ENCODE measurements around the gene TDG.
"Not testable (repeated sequence)": the region's sequence is repeated elsewhere in the genome, so short reads cannot be mapped to it uniquely, and the experiment has no call there.

Gene TDG

GRCh38 chr12:103960616-103961227 is 5.0 kb upstream of the TDG start:
- DNase-seq (ENCODE audit: low read depth in 3 of 3): no peak

- DNase-seq (ENCODE audit: low read depth in 3 of 3): no peak
These were observed 3.2 kb upstream of the TDG start for GRCh38 chr12:103962493-103962892.

DNA sequence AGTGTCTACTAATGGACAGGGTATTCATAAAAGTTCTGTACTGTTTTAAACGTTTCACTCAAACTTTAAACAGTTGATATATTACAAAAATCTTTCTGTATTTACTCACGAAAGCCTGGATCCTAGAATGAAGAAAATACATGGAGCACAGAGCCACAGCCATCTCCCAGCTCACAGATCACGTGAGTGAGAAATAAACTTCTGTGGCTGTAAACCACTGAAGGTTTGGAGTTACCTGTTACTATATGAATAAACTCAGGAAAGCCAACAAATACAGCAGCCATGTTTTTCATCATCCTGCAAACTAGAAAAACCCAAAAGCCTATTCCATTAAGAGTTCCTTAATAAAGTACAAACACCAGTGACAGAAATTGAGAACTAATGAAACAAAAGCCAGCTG is 867 bp upstream of the TDG start:
- no peak for DNase-seq (ENCODE audit: low read depth in 3 of 3)

DNA sequence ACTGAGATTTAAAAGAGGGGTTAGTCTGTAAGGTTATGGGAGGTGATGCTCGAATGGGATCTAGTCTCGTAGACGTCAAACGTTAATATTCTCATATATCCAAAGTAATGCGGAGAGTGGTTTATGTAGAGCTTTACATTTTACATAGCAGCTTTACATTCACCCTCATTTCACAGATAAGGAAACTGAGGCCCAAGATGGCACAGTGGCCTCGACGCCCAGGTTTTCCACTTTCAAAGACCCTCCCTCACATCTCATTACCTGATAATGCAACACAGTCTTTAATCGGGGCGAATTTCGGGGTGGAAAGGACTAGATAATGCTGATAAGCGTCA is 450 bp upstream of the TDG start:
- DNase-seq (ENCODE audit: low read depth in 3 of 3): no peak

DNA sequence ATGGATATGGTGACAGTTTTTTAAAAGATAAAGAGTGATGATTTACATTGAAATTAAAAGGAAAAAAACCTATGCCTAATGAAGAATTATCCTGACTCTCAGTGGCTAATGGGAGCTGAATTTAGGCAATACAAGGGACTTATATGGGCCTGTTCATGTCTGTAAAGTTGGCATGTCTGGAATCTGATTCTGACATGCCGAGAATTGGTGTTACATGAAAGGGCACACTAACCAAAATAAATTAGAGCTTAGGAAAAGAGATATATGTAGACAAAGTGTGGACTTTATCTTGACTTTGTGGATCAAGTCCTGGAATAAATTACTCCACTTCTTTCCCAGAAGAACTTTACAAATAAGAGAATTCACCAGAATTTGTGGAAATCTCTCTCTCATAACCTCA is 1.1 kb downstream of the TDG start:
- no peak for DNase-seq (ENCODE audit: low read depth in 3 of 3)

DNA sequence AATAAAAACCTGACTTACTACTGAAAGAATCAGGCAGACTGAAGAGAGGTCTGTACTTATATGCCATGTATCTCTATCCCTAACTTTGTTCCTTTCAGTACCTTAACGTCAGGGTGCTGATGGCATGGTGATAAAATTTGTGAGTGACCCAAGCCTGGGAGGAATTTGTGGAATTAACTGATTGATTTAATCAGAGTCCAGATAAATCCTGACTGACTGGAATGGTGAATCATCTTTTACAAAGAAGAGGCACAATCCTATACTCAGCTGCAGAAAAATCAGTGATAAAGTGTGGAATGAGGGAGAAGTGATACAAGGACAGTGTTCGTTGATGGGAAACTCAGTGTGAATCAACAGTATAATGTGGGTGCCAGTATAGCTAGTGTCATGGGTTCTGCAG is 3.7 kb downstream of the TDG start:
- DNase-seq (ENCODE audit: low read depth in 3 of 3): no peak

GRCh38 chr12:103973909-103974308 is 8.2 kb downstream of the TDG start:
- DNase-seq (ENCODE audit: low read depth in 3 of 3): no peak

DNA sequence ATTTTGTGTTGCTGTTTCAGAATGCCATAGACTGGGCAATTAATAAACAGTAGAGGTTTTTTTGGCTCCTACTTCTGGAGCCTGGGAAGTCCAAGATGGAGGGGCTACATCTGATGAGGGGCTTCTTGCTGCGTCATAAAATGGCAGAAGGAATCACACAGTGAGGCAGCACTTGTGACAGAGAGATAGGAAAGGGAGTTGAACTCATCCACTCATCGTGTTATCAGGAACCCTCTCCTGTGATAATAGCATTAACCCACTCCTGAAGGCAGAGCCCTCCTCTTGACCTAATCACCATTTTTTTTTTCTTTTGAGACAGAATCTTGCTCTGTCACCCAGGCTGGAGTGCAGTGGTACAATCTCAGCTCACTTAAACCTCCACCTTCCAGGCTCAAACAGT is 9.7 kb downstream of the TDG start:
- DNase-seq (ENCODE audit: low read depth in 3 of 3): no peak

DNA sequence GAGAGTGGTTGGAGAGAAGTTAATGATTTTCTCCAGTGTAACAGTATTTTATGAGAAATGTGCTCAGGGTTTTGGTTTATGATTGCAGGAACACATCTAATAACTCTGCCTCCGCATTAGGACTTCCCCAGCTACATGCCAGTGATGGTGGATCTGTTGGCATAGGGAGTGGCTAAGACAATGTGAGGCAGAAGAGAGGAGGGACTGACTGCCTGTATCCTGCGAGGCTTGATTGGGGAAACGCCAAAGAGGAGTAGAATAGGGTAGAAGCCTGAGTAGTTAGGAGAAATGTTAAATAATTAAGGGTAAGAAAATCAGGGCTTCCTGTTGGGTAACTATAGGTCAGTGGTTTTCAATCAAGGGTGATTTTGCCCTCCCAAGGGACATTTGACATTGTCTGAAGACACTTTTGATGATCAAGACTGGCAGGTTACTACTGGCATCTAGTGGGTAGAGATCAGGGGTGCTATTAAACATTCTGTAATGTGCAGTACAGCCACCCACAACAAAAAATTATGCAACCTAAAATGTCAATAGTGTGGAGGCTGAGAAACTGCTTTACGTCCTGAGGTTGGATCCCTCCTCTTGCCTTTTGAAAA is 12.8 kb downstream of the TDG start:
- no peak for DNase-seq (ENCODE audit: low read depth in 3 of 3)

DNA sequence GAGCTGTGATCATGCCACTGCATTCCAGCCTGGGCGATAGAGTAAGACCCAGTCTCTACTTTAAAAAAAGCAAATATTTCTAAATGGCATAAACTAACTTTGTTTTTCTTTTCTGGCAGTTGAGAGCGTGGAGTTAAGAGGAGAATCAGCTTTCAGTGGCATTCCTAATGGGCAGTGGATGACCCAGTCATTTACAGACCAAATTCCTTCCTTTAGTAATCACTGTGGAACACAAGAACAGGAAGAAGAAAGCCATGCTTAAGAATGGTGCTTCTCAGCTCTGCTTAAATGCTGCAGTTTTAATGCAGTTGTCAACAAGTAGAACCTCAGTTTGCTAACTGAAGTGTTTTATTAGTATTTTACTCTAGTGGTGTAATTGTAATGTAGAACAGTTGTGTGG is 21.2 kb downstream of the TDG start:
- DNase-seq (ENCODE audit: low read depth in 3 of 3): no peak

- DNase-seq (ENCODE audit: low read depth in 3 of 3): no peak
These were observed 28.6 kb downstream of the TDG start for GRCh38 chr12:103994235-103994634.

GRCh38 chr12:103996595-103996994 is 30.9 kb downstream of the TDG start:
- DNase-seq (ENCODE audit: low read depth in 3 of 3): no peak

DNA sequence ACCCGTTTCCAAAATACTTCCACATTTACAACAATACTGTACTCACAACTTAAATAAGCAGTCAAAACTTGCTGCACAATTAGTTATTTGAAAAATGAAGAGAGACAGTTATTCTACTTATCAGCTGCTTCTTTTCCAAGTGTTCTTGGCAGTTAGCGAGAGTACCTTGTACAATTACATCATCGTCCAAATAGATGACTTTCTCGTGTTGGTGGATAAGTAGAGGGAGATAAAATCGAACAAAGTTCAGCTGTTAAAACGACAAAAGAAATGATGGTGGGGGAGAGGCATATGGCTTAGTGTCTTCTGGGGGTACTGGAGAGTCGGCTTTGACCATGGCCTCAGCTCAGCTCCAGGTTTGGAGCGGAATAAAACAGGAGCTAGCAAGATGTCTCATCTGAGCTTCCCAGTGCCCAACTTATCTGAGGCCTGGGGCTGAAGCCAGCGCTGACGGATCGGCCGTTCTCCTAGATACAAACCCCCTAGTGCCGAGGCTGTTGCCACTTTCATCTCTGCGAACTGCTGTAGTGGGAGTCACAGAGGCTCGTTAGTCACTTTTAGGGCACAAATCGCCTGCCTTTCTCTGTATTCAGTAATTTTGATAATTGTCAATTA is 31.7 kb downstream of the TDG start:
- no peak for DNase-seq (ENCODE audit: low read depth in 3 of 3)

- no peak for DNase-seq (ENCODE audit: low read depth in 3 of 3)
These were observed 33.3 kb downstream of the TDG start for GRCh38 chr12:103998976-103999375.

GRCh38 chr12:104000807-104001434 is 35.2 kb downstream of the TDG start:
- no peak for DNase-seq (ENCODE audit: low read depth in 3 of 3)

DNA sequence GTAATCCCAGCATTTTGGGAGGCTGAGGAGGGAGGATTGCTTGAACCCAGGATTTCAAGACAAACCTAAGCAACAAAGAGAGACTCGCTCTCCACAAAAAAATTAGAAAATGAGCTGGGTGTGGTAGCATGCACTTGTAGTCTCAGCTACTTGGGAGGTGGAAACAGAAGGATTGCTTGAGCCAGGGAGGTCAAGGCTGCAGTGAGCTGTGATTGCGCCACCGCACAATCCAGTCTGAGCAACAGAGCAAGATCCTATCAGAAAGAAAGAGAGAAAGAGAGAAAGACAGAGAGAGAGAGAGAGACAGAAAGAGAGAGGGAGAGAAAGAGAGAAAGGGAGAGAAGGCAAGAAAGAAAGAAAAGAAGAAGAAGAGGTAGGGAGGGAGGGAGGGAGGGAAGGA is 37.0 kb downstream of the TDG start:
- DNase-seq (ENCODE audit: low read depth in 3 of 3): no peak

- DNase-seq (ENCODE audit: low read depth in 3 of 3): no peak
These were observed 37.9 kb downstream of the TDG start for GRCh38 chr12:104003596-104003995.

DNA sequence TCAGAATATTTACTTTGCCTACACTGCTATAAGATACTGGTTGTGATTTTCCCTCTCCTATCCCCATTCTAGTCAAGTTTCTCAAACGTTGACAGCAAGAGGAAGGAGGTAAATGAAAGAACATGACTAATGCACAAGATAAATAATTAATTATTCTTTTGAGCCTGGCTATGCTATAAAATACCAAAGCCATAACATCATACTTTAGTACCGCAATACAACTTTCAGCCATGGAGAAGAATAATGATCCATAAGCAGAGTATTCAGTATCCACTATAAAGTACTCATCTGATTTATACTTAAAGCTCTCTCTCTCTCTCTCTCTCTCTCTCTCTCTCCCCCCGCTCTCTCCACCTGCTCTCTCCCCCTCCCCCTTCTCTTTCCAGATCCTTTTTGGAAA is 41.3 kb downstream of the TDG start:
- no peak for DNase-seq (ENCODE audit: low read depth in 3 of 3)

GRCh38 chr12:104010121-104010520 is 44.4 kb downstream of the TDG start:
- DNase-seq (ENCODE audit: low read depth in 3 of 3): no peak

- DNase-seq (ENCODE audit: low read depth in 3 of 3): no peak
These were observed 45.0 kb downstream of the TDG start for GRCh38 chr12:104010606-104011169.

- DNase-seq (ENCODE audit: low read depth in 3 of 3): no peak
These were observed 45.6 kb downstream of the TDG start for GRCh38 chr12:104011253-104011652.

DNA sequence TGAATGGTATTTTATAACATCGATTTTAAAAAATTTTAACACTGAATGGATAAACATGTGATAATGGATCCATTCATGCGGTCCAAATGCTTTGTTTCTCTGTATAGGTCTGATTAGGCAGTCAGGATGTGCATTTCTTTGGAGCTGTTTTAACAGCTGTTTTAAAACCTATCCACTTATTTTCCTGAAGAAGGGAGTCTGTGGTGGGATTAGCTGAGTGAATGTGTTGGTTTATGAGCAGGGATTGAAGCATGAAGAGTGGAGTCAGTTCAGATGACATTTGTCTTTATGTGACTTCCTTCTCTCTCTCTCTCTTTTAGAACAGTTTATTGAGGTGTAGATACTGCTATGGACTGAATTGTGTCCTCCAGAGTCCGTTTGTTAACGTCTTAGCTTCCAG is 46.7 kb downstream of the TDG start:
- DNase-seq (ENCODE audit: low read depth in 3 of 3): no peak

- not testable (repeated sequence) for DNase-seq (ENCODE audit: low read depth in 3 of 3)
These were observed 56.2 kb downstream of the TDG start for GRCh38 chr12:104021862-104022261.

Data from stimulated activated CD4-positive, alpha-beta T cell treated with anti-CD3 and anti-CD28 coated beads, TNF-alpha, amount 100 ng/mL, for 48 hours (primary cell).